IMR-90 (cell line): ENCODE data around the gene TCERG1. TPM values are rescaled to one million over a fixed set of nuclear protein-coding genes. Genes with fewer than 3 reads are reported as not detected.

Experiments
- ATAC-seq: fragments of 200-7000 bp; cut with Tn5 transposase; 2 replicates; pipeline ENCODE4 v1.9.1; 2020; ENCODE audit warnings: low read depth, mild to moderate bottlenecking, moderate library complexity
- BruUV-seq: library from RNA; stranded (reverse); fragments of 400-500 nt; replicated peaks from 2 replicates; lab custom pipeline; 2021; lab: Mats Ljungman, UMichigan
- CTCF ChIA-PET: fragments of 300-600 bp; formaldehyde crosslinking; extraction: SDS; loops from one replicate; lab custom pipeline; 2021; ENCODE audit warnings: antibody characterized with exemption; lab: Yijun Ruan, JAX
- POLR2A ChIA-PET: fragments of 300-600 bp; sonication (Branson Sonifier 250); formaldehyde crosslinking; loops from one replicate; lab custom pipeline; 2022; ENCODE audit warnings: antibody characterized with exemption; ENCODE audit not compliant: unreplicated experiment; lab: Charles Lee
- DNase-seq: peaks from one replicate; pipeline ENCODE4 v3.0.0; 2013
- H2AFZ ChIP-seq: replicated peaks from 2 replicates; pipeline ENCODE3; 2013; ENCODE audit warnings: low read length, mild to moderate bottlenecking; ENCODE audit not compliant: poor library complexity
- H2AK5ac ChIP-seq: 2 replicates; pipeline ENCODE4 v1.6.1; 2013; ENCODE audit warnings: low read depth, low read length, inconsistent platforms
- H2AK9ac ChIP-seq: replicated peaks from 2 replicates; pipeline ENCODE3; 2013; ENCODE audit warnings: mild to moderate bottlenecking, low read depth, low read length, moderate library complexity; ENCODE audit not compliant: poor library complexity
- H2BK120ac ChIP-seq: 2 replicates; pipeline ENCODE4 v1.6.1; 2013; ENCODE audit warnings: low read depth, low read length, inconsistent platforms
- H2BK15ac ChIP-seq: 3 replicates; pipeline ENCODE4 v1.6.1; 2013; ENCODE audit warnings: low read depth, low read length, inconsistent platforms
- H2BK20ac ChIP-seq: 2 replicates; pipeline ENCODE4 v1.6.1; 2013; ENCODE audit warnings: low read depth, mild to moderate bottlenecking, inconsistent platforms, low read length, moderate library complexity
- H2BK5ac ChIP-seq: 2 replicates; pipeline ENCODE4 v1.6.1; 2013; ENCODE audit warnings: mild to moderate bottlenecking, low read depth, low read length, inconsistent platforms; ENCODE audit not compliant: poor library complexity, severe bottlenecking
- H3K14ac ChIP-seq: replicated peaks from 2 replicates; pipeline ENCODE4 v1.6.1; 2013; ENCODE audit warnings: low read depth, low read length, inconsistent platforms
- H3K18ac ChIP-seq: 2 replicates; pipeline ENCODE4 v1.6.1; 2013; ENCODE audit warnings: low read depth, low read length, control low read depth
- H3K23ac ChIP-seq: 2 replicates; pipeline ENCODE4 v1.6.1; 2013; ENCODE audit warnings: low read depth, low read length, inconsistent platforms
- H3K27ac ChIP-seq: 2 replicates; pipeline ENCODE4 v1.5.1; 2013; ENCODE audit warnings: mild to moderate bottlenecking, control low read depth, low read length; ENCODE audit not compliant: insufficient read depth
- H3K27me3 ChIP-seq: 2 replicates; pipeline ENCODE4 v1.6.1; 2013; ENCODE audit warnings: low read length; ENCODE audit not compliant: control insufficient read depth, insufficient read depth
- H3K36me3 ChIP-seq: 2 replicates; pipeline ENCODE4 v1.6.1; 2013; ENCODE audit warnings: low read length, mixed read lengths; ENCODE audit not compliant: control insufficient read depth, insufficient read depth
- H3K4ac ChIP-seq: 2 replicates; pipeline ENCODE4 v1.6.1; 2013; ENCODE audit warnings: low read depth, low read length, inconsistent platforms
- H3K4me1 ChIP-seq: 2 replicates; pipeline ENCODE4 v1.6.1; 2013; ENCODE audit warnings: low read length, mixed read lengths; ENCODE audit not compliant: control insufficient read depth, insufficient read depth
- H3K4me2 ChIP-seq: 2 replicates; pipeline ENCODE4 v1.6.1; 2013; ENCODE audit warnings: low read depth, mild to moderate bottlenecking, control low read depth, low read length, moderate library complexity
- H3K4me3 ChIP-seq: 2 replicates; pipeline ENCODE4 v1.5.1; 2013; ENCODE audit warnings: low read depth, mild to moderate bottlenecking, control low read depth, low read length, moderate library complexity; ENCODE audit not compliant: insufficient read depth
- H3K56ac ChIP-seq: 2 replicates; pipeline ENCODE4 v1.6.1; 2013; ENCODE audit warnings: low read length, inconsistent platforms; ENCODE audit not compliant: insufficient read depth; ENCODE audit errors: extremely low read depth
- H3K79me1 ChIP-seq, 2 experiments: 2 replicates each; pipeline ENCODE4 v1.6.1; 2013; ENCODE audit warnings: low read length in 2 of 2, inconsistent platforms in 1 of 2, low read depth in 1 of 2
- H3K9ac ChIP-seq: 2 replicates; pipeline ENCODE4 v1.6.1; 2013; ENCODE audit warnings: low read depth, low read length, control low read depth
- H3K9me1 ChIP-seq: 2 replicates; pipeline ENCODE4 v1.6.1; 2013; ENCODE audit warnings: low read length, inconsistent platforms; ENCODE audit not compliant: insufficient read depth
- H3K9me3 ChIP-seq: 2 replicates; pipeline ENCODE4 v1.6.1; 2013; ENCODE audit warnings: low read length; ENCODE audit not compliant: control insufficient read depth, insufficient read depth
- H4K20me1 ChIP-seq: 2 replicates; pipeline ENCODE4 v1.6.1; 2013; ENCODE audit warnings: low read length, inconsistent platforms; ENCODE audit not compliant: insufficient read depth
- H4K5ac ChIP-seq: 2 replicates; pipeline ENCODE4 v1.6.1; 2013; ENCODE audit warnings: mild to moderate bottlenecking, low read depth, low read length, control low read depth
- H4K8ac ChIP-seq, 2 experiments: 2 replicates each; pipeline ENCODE4 v1.6.1; 2013; ENCODE audit warnings: low read depth in 2 of 2, low read length in 2 of 2, control low read depth in 1 of 2, inconsistent platforms in 1 of 2
- H4K91ac ChIP-seq: 2 replicates; pipeline ENCODE4 v1.6.1; 2013; ENCODE audit warnings: low read depth, low read length, inconsistent platforms; ENCODE audit not compliant: insufficient read depth
- CHD1 ChIP-seq: IDR thresholded peaks from 2 replicates; pipeline ENCODE4 v1.6.1; 2012; ENCODE audit warnings: low read depth, low read length, improper control_type of control experiment
- FOS ChIP-seq: fragments of 150-350 bp; IDR thresholded peaks from 2 replicates; pipeline ENCODE4 v1.6.1; 2016; ENCODE audit warnings: low read depth, low read length
- WGBS, 2 experiments: methylation state at CpG; one replicate each; pipeline versions ENCODE4 v1.1.5 to v1.1.7; 2013; ENCODE audit warnings: missing lambda C conversion rate in 2 of 2; ENCODE audit not compliant: insufficient read length in 1 of 2; ENCODE audit errors: extremely low coverage in 2 of 2; 5-methylcytosine and 5-hydroxymethylcytosine counted together
- dilution Hi-C: fragments of 300-500 bp; cut with HindIII; formaldehyde crosslinking; loops from one replicate; pipeline ENCODE4 v1.14.3; 2018; ENCODE audit warnings: low sequenced_read_pairs; ENCODE audit not compliant: unreplicated experiment
- in situ Hi-C: fragments of 300-500 bp; cut with MboI; formaldehyde crosslinking; loops from 3 replicates; pipeline ENCODE4 v1.14.3; 2019; ENCODE audit warnings: low sequenced_read_pairs, inconsistent platforms, mixed read lengths
- intact Hi-C: fragments of 100-400 bp; cut with micrococcal nuclease; formaldehyde crosslinking; loops from 2 replicates; pipeline ENCODE4 v1.10.0; 2022
- polyA plus RNA-seq, 3 experiments: library from polyadenylated mRNA; depleted of rRNA; stranded (reverse); fragments of >200 nt; gene quantifications; 2 replicates each; pipeline ENCODE4 v1.2.3, GENCODE V29; 2012; ENCODE audit warnings: low replicate concordance in 1 of 3
- total RNA-seq: library from RNA; depleted of rRNA; stranded (reverse); fragments of >200 nt; gene quantifications from 2 replicates; pipeline ENCODE4 v1.2.3, GENCODE V29; 2012

TCERG1 gene
- total and polyA plus RNA-seq, 2 of the 4 experiments (the other 2 are of a cell fraction): 21.9 to 44.7 TPM

- Histone ChIP-seq H2AFZ (no peak overlapping the region), H2BK120ac (no peak overlapping the region), H3K23ac (no peak overlapping the region), H2BK20ac (no peak overlapping the region), H3K18ac (no peak overlapping the region), H3K9ac (no peak overlapping the region), H2BK5ac (no peak overlapping the region), H3K4me2 (no peak overlapping the region), H4K20me1 (no peaks in the 10 kb centered on the region), H4K5ac (no peak overlapping the region), H2AK9ac (no peak overlapping the region), H3K4ac (no peak overlapping the region), H3K36me3 (peaks cover 26% of the 10 kb centered on the region), H3K27ac (no peak overlapping the region), H2BK15ac (no peak overlapping the region), H4K91ac (no peak overlapping the region), H3K56ac (no peak overlapping the region), H3K4me1 (no peaks in the 10 kb centered on the region), H3K9me3 (no peaks in the 10 kb centered on the region), H3K79me1 (peaks cover 8 to 9% of the 10 kb centered on the region in 2 experiments; a peak in 3 of 4 replicates), H4K8ac (no peak overlapping the region), H3K27me3 (no peaks in the 10 kb centered on the region), H3K4me3 (no peak overlapping the region), H3K14ac (no peak overlapping the region), H2AK5ac (no peak overlapping the region), H3K9me1 (no peaks in the 10 kb centered on the region; the same call in 1 of the 2 replicates)
- in situ Hi-C loops (loop anchor here (25.0 kb wide), 1 partner anchor 1938 kb away; no protein-coding TSS in a partner anchor), intact Hi-C loops (no loop called here), dilution Hi-C loops (no loop called here)
- ATAC-seq (no peak), DNase-seq (no peak)
- POLR2A ChIA-PET: no interaction called here
- WGBS, 2 experiments: no CpG with 5 or more reads among the region's 1 CpG
- BruUV-seq: no TSS peak
- no peak for TF ChIP-seq CHD1
- no peak for TF ChIP-seq FOS
- CTCF ChIA-PET: no interaction called here
These were observed 26.9 kb downstream of the TCERG1 start for GRCh38 chr5:146474065-146474464.
